Spleen (tissue), 11 donors: ENCODE data around the gene FAM20A. TPM values are rescaled to one million over a fixed set of nuclear protein-coding genes. Genes with fewer than 3 reads are reported as not detected.
A peak's percentile ranks its signal among the peaks of the same experiment; 100 is the strongest.

ENCODE experiments used
- DNase-seq: peaks from one replicate; pipeline ENCODE4 v3.0.0-alpha.2; 2020
- H3K27ac ChIP-seq, 8 donors: fragments of 200-600 bp; sonication (generic) in 7 of 8; 1 replicate in 4 of 8; 2 replicates in 4 of 8; pipeline versions ENCODE4 v1.5.0 to v1.8.0; 2016 to 2021; ENCODE audit warnings: inconsistent platforms in 4 of 8, mild to moderate bottlenecking in 4 of 8, moderate library complexity in 1 of 8
- H3K27me3 ChIP-seq, 7 donors: fragments of 200-600 bp; sonication (generic) in 6 of 7; replicated peaks in 1 of 7; 1 replicate in 4 of 7; 2 replicates in 3 of 7; pipeline versions ENCODE4 v1.5.0 to v1.8.0; 2016 to 2021; ENCODE audit warnings: inconsistent platforms in 3 of 7, mild to moderate bottlenecking in 1 of 7
- H3K36me3 ChIP-seq, 6 donors: fragments of 200-600 bp; sonication (generic) in 5 of 6; 1 replicate in 4 of 6; 2 replicates in 2 of 6; pipeline versions ENCODE4 v1.5.0 to v1.8.0; 2016 to 2021; ENCODE audit warnings: inconsistent platforms in 2 of 6
- H3K4me1 ChIP-seq, 6 donors: fragments of 200-600 bp; sonication (generic) in 5 of 6; 1 replicate in 3 of 6; 2 replicates in 3 of 6; pipeline versions ENCODE4 v1.5.0 to v1.8.0; 2016 to 2021; ENCODE audit warnings: inconsistent platforms in 3 of 6
- H3K4me3 ChIP-seq, 8 donors: fragments of 200-600 bp; sonication (generic) in 7 of 8; 1 replicate in 4 of 8; 2 replicates in 4 of 8; pipeline versions ENCODE4 v1.5.0 to v1.8.0; 2016 to 2021; ENCODE audit warnings: inconsistent platforms in 4 of 8, mild to moderate bottlenecking in 4 of 8, moderate library complexity in 2 of 8
- H3K9me3 ChIP-seq, 8 donors: fragments of 200-600 bp; sonication (generic) in 7 of 8; 1 replicate in 4 of 8; 2 replicates in 4 of 8; pipeline versions ENCODE4 v1.5.0 to v1.8.0; 2016 to 2021; ENCODE audit warnings: inconsistent platforms in 4 of 8
- POLR2A ChIP-seq, 3 donors: fragments of 450-650 bp; IDR thresholded peaks; one replicate each; pipeline ENCODE4 v1.5.1; 2017; ENCODE audit warnings: antibody characterized with exemption in 3 of 3, mild to moderate bottlenecking in 1 of 3
- POLR2AphosphoS5 ChIP-seq, 3 donors: sonication (generic); formaldehyde crosslinking; IDR thresholded peaks; one replicate each; pipeline ENCODE4 v1.5.1; 2017; ENCODE audit warnings: antibody characterized with exemption in 3 of 3
- WGBS, 5 donors: extraction: QIAGEN DNeasy Blood & Tissue Kit in 3 of 5; methylation state at CpG; one replicate each; pipeline versions ENCODE4 v1.1.5 to v1.1.7; 2013 to 2018; 5-methylcytosine and 5-hydroxymethylcytosine counted together
- intact Hi-C: fragments of 100-400 bp; cut with DNase I; formaldehyde crosslinking; loops from one replicate; pipeline ENCODE4 v1.15.0; 2023; ENCODE audit warnings: low total_unique reads
- polyA plus RNA-seq, 3 donors: library from polyadenylated mRNA; stranded (reverse); fragments of 200-250 nt; gene quantifications; one replicate each; pipeline ENCODE4 v1.2.1, GENCODE V29; 2013
- total RNA-seq, 7 donors: library from RNA; depleted of rRNA in 3 of 7; stranded (reverse); fragments of >200 nt in 3 of 7; fragmentation: NEBNext Ultra II Directional in 4 of 7; extraction: Animal tissue kit (Norgen Biotek cat#: 25700) in 4 of 7; gene quantifications; one replicate each; pipeline versions ENCODE4 v1.1.0 to v1.2.1, GENCODE V29; 2016 to 2021
- TF ChIP-seq, protein P1 (sequence below), 11 experiments: fragments of 200-600 bp in 7 of 11; fragments of 450-650 bp in 4 of 11; sonication (generic) in 4 of 11; IDR thresholded peaks in 8 of 11; conservative IDR thresholded peaks in 3 of 11; 1 replicate in 7 of 11; 2 replicates in 4 of 11; pipeline versions ENCODE4 v1.4.0 to v1.8.0; 2016 to 2021; ENCODE audit warnings: antibody characterized with exemption in 11 of 11, inconsistent platforms in 4 of 11, mild to moderate bottlenecking in 1 of 11
- donor health status: healthy with polysubstance abuse.
- donor health status: DM: no; HTN: no; CAD: no; lungs with moderate emphysema.
- donor health status: DM: no; HTN: no; CAD: no.
- donor health status: Bipolar disorder and iron deficiency.
- donor health status: healthy.
- donor health status: DM: no; HTN: no; CAD: no.
- donor health status: DM: yes; HTN: yes; CAD: no.

FAM20A gene
- total and polyA plus RNA-seq, 10 donors = 5.0 to 58.0 (median 26.1) TPM

DNA sequence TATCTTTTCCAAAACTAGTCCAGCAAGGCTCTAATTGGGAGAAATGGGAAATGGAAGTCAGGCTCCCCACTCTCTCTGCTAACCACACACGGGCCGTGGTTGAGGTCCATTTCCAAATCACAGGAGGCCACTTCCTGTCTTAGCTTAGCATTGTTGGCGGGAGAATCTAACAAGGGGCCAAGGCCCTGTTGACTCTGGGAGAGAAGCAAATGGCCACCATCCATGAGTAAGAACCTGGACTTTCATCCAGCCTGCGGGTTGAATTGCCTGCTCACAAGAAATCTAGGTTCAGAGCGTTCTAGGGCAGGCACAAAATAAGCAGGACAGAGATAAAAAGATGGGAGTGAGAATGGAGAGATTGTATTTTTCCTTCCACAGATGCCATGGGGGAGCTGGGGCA lies 5.7 kb downstream of the FAM20A start:
- peak overlapping the region in 1 of 8 donors; percentile 14 for H3K27ac ChIP-seq
- H3K4me1 ChIP-seq = peaks cover 4 to 59% (median 21%) of the 10 kb centered on the region in 6 donors
- DNase-seq = no peak
- H3K9me3 ChIP-seq = no peaks in the 10 kb centered on the region
- intact Hi-C loops = no loop called here
- peaks cover 4 to 55% (median 13%) of the 10 kb centered on the region in 7 donors for H3K27me3 ChIP-seq
- no peak for TF ChIP-seq POLR2A (IDR thresholded peaks at IDR 0.05)
- TF ChIP-seq POLR2AphosphoS5 (IDR thresholded peaks at IDR 0.05) = no peak
- TF ChIP-seq, protein P1, sequence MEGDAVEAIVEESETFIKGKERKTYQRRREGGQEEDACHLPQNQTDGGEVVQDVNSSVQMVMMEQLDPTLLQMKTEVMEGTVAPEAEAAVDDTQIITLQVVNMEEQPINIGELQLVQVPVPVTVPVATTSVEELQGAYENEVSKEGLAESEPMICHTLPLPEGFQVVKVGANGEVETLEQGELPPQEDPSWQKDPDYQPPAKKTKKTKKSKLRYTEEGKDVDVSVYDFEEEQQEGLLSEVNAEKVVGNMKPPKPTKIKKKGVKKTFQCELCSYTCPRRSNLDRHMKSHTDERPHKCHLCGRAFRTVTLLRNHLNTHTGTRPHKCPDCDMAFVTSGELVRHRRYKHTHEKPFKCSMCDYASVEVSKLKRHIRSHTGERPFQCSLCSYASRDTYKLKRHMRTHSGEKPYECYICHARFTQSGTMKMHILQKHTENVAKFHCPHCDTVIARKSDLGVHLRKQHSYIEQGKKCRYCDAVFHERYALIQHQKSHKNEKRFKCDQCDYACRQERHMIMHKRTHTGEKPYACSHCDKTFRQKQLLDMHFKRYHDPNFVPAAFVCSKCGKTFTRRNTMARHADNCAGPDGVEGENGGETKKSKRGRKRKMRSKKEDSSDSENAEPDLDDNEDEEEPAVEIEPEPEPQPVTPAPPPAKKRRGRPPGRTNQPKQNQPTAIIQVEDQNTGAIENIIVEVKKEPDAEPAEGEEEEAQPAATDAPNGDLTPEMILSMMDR (IDR thresholded peaks at IDR 0.05 in 8 of 11, conservative IDR thresholded peaks at IDR 0.05 in 3 of 11) = no peak
- 43 to 67% (median 51%) methylated on average over 5 of the region's 5 CpGs for WGBS, 5 donors
- no peaks in the 10 kb centered on the region for H3K36me3 ChIP-seq
- no peak overlapping the region for H3K4me3 ChIP-seq

DNA sequence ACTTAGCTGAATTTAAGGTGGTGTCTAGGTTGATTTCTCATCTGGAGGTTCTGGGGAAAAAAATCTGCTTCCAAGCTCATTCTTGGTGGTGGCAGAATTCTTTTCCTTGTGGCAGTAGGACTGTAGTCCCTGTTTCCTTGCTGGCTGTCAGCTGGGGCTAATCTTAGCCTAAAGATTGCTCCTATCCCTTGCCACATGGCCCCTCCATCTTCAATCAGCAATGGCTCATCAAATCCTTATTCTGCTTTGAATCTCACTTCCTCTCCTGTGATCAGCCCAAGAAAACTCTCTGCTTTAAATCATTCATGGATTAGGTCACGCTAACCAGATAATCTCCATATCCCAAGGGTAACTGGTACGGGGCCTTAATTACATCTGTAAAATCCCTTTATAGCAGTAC lies 6.6 kb downstream of the FAM20A start:
- intact Hi-C loops = no loop called here
- TF ChIP-seq POLR2A (IDR thresholded peaks at IDR 0.05) = no peak
- TF ChIP-seq, protein P1 (IDR thresholded peaks at IDR 0.05 in 8 of 11, conservative IDR thresholded peaks at IDR 0.05 in 3 of 11) = no peak
- TF ChIP-seq POLR2AphosphoS5 (IDR thresholded peaks at IDR 0.05) = no peak
- 72 to 98% (median 93%) methylated on average over 2 of the region's 2 CpGs for WGBS, 5 donors
- Histone ChIP-seq H3K4me3 (no peak overlapping the region), H3K27ac (no peak overlapping the region), H3K9me3 (no peaks in the 10 kb centered on the region), H3K27me3 (peaks cover 0 to 45% (median 4%) of the 10 kb centered on the region in 7 donors), H3K4me1 (peaks cover 0 to 50% (median 12%) of the 10 kb centered on the region in 6 donors), H3K36me3 (no peaks in the 10 kb centered on the region)
- no peak for DNase-seq

DNA sequence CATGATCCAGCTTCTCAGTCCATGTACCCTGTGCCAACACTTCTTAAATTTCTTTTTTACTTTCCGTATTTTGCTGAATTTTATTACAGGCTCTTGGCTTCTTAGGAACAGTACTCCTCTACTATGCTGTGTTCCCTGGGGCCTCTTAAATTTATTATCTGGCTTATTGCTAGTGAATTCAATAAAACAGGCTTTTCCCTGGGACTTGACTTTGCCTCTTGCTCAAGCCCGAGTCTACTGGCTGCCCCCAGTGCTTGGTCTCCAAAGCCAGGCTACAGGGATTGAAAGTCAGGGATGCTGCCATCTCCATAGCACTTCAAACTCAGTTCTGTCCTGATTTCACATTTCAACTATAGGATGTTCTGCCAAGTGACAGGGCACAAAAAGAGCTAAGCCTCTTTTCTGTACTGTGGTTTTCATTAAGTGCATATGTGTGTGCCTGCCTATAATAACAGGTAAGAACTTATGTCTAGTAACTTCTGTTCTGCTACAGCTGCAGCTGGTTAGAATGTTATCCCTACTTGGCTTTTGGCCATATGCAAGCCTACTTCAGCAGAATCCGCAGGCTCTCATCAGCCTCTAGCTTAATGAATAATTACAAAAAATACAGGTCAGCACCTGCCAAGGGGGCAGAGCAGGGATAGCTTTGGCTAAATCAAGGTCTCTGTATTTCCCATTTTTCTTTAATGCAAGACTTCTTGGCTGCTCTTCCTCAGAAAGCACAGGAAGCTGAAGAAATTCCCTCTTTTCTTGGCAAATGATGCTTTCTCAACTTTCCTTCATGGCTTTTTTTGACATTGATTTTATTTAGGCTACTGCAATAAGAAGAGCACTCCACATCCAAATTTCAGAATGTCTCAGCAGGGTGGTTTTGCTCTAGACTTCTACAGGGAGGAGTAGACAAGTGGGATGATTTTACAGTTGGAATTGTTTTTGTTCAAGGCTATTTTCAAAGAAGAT lies 8.2 kb downstream of the FAM20A start:
- no peak for DNase-seq
- TF ChIP-seq, protein P1 (IDR thresholded peaks at IDR 0.05 in 8 of 11, conservative IDR thresholded peaks at IDR 0.05 in 3 of 11) = no peak
- TF ChIP-seq POLR2A (IDR thresholded peaks at IDR 0.05) = no peak
- 77 to 91% (median 87%) methylated on average over 3 of the region's 3 CpGs for WGBS, 5 donors
- Histone ChIP-seq H3K9me3 (peaks cover 0 to 11% (median 2%) of the 10 kb centered on the region in 8 donors), H3K36me3 (no peaks in the 10 kb centered on the region), H3K27me3 (peaks cover 0 to 30% (median 0%) of the 10 kb centered on the region in 7 donors), H3K27ac (no peak overlapping the region), H3K4me3 (no peak overlapping the region), H3K4me1 (peaks cover 0 to 36% (median 9%) of the 10 kb centered on the region in 6 donors)
- intact Hi-C loops = no loop called here

DNA sequence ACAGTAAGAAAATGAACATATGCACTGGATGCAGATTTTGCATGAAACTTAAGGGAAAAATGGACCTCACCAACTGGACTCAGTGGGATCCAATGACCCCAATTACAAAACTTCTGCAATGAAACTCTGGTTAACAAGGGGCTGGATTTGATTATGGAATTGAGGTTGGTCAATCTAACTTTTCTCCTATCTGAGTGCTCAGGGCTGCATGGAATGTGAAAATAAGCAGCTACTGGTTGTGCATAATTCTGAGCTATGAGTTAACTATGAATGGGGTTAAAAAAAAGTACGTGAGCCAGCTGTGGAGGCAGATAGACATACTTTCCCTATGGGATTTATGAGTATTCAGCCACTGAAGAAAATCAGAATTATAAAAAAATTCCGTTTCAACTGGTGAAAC lies 9.2 kb downstream of the FAM20A start:
- Histone ChIP-seq H3K27me3 (peaks cover 0 to 30% (median 0%) of the 10 kb centered on the region in 7 donors), H3K4me3 (no peak overlapping the region), H3K4me1 (peaks cover 0 to 31% (median 9%) of the 10 kb centered on the region in 6 donors), H3K27ac (no peak overlapping the region), H3K9me3 (peaks cover 0 to 13% (median 2%) of the 10 kb centered on the region in 8 donors), H3K36me3 (no peaks in the 10 kb centered on the region)
- WGBS, 5 donors = 64 to 91% (median 76%) methylated on average over 2 of the region's 2 CpGs
- intact Hi-C loops = no loop called here
- TF ChIP-seq POLR2AphosphoS5 (IDR thresholded peaks at IDR 0.05) (no peak), POLR2A (IDR thresholded peaks at IDR 0.05) (no peak)
- TF ChIP-seq, protein P1 (IDR thresholded peaks at IDR 0.05 in 8 of 11, conservative IDR thresholded peaks at IDR 0.05 in 3 of 11) = no peak
- no peak for DNase-seq
